ENCODE measurements around the gene TMEM200A. TPM values are rescaled to one million over a fixed set of nuclear protein-coding genes. Genes with fewer than 3 reads are reported as not detected.
A peak's percentile ranks its signal among the peaks of the same experiment; 100 is the strongest.

The TMEM200A gene
- total RNA-seq, 1 experiment from 2014 or later = not detected

- H3K9me2 ChIP-seq (ENCODE audit: insufficient read depth) = no peaks in the 10 kb centered on the region
- ChIA-PET CTCF (no interaction called here), POLR2A (ENCODE audit: unreplicated experiment) (no interaction called here)
- H3K9me3 ChIP-seq (ENCODE audit: insufficient read depth, low read depth) = no peaks in the 10 kb centered on the region
- H3K79me2 ChIP-seq (ENCODE audit: low read depth) = no peaks in the 10 kb centered on the region
- no peaks in the 10 kb centered on the region for H3K4me1 ChIP-seq (replicated peaks; ENCODE audit: insufficient read depth)
- H3K27ac ChIP-seq = no peak overlapping the region
- intact Hi-C loops (cut with micrococcal nuclease; ENCODE audit: unreplicated experiment) = no loop called here
- H3K27me3 ChIP-seq (ENCODE audit: insufficient read depth, low read depth) = peaks cover 14% of the 10 kb centered on the region; the same call in 1 of the 2 replicates
- DNase-seq = no peak
- TF ChIP-seq, protein P1, sequence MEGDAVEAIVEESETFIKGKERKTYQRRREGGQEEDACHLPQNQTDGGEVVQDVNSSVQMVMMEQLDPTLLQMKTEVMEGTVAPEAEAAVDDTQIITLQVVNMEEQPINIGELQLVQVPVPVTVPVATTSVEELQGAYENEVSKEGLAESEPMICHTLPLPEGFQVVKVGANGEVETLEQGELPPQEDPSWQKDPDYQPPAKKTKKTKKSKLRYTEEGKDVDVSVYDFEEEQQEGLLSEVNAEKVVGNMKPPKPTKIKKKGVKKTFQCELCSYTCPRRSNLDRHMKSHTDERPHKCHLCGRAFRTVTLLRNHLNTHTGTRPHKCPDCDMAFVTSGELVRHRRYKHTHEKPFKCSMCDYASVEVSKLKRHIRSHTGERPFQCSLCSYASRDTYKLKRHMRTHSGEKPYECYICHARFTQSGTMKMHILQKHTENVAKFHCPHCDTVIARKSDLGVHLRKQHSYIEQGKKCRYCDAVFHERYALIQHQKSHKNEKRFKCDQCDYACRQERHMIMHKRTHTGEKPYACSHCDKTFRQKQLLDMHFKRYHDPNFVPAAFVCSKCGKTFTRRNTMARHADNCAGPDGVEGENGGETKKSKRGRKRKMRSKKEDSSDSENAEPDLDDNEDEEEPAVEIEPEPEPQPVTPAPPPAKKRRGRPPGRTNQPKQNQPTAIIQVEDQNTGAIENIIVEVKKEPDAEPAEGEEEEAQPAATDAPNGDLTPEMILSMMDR (conservative IDR thresholded peaks at IDR 0.05) = no peak
- no peak for TF ChIP-seq EZH2 (IDR thresholded peaks at IDR 0.05; ENCODE audit: low read depth)
- BruUV-seq (replicated peaks) = no TSS peak
- no peaks in the 10 kb centered on the region for H3F3A ChIP-seq (ENCODE audit: insufficient read depth, low read depth)
- no peaks in the 10 kb centered on the region; the same call in 1 of the 2 replicates for H4K20me1 ChIP-seq (ENCODE audit: insufficient read depth)
- H3K4me2 ChIP-seq = no peak overlapping the region
- H3K4me3 ChIP-seq = no peak overlapping the region
- H3K36me3 ChIP-seq (ENCODE audit: low read depth) = no peaks in the 10 kb centered on the region
- H2AFZ ChIP-seq = no peak overlapping the region
These were observed 11.5 kb upstream of the TMEM200A start for GRCh38 chr6:130354322-130354721.

DNA sequence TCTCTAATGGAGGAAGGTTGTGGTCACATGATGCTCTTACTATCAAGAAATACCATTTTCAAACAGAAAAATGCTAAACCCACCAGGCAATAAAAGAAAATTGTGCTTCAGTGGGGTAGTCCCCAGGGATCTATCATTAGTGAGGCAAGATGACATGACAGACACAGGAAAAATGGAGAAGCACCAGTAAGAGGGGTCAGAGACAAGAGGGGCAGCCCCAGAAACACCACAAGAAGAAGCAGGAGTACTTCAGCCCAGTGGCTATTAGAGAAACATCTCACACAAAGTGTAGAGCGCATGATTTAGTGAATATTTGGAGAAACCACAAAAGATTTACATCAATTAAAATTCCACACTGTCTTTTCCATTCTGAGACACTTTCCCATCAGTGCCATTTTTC is 10.2 kb upstream of the TMEM200A start:
- Histone ChIP-seq H4K20me1 (ENCODE audit: insufficient read depth) (no peaks in the 10 kb centered on the region; the same call in 1 of the 2 replicates), H2AFZ (no peak overlapping the region), H3K4me3 (no peak overlapping the region), H3K36me3 (ENCODE audit: low read depth) (no peaks in the 10 kb centered on the region), H3K27ac (no peak overlapping the region), H3K9me3 (ENCODE audit: insufficient read depth, low read depth) (no peaks in the 10 kb centered on the region), H3K27me3 (ENCODE audit: insufficient read depth, low read depth) (peaks cover 14% of the 10 kb centered on the region; the same call in 1 of the 2 replicates), H3F3A (ENCODE audit: insufficient read depth, low read depth) (no peaks in the 10 kb centered on the region), H3K4me1 (replicated peaks; ENCODE audit: insufficient read depth) (no peaks in the 10 kb centered on the region), H3K9me2 (ENCODE audit: insufficient read depth) (no peaks in the 10 kb centered on the region), H3K4me2 (no peak overlapping the region), H3K79me2 (ENCODE audit: low read depth) (no peaks in the 10 kb centered on the region)
- ChIA-PET CTCF (no interaction called here), POLR2A (ENCODE audit: unreplicated experiment) (no interaction called here)
- TF ChIP-seq, protein P1 (conservative IDR thresholded peaks at IDR 0.05) = no peak
- TF ChIP-seq EZH2 (IDR thresholded peaks at IDR 0.05; ENCODE audit: low read depth) = no peak
- BruUV-seq (replicated peaks) = no TSS peak
- intact Hi-C loops (cut with micrococcal nuclease; ENCODE audit: unreplicated experiment) = no loop called here
- DNase-seq = peak in 1 of 2 experiments; percentile 25

- Histone ChIP-seq H3K9me3 (ENCODE audit: insufficient read depth, low read depth) (no peaks in the 10 kb centered on the region), H3K27me3 (ENCODE audit: insufficient read depth, low read depth) (peaks cover 14% of the 10 kb centered on the region; the same call in 1 of the 2 replicates), H3K9me2 (ENCODE audit: insufficient read depth) (no peaks in the 10 kb centered on the region), H3K79me2 (ENCODE audit: low read depth) (no peaks in the 10 kb centered on the region), H3K27ac (no peak overlapping the region), H3K4me3 (no peak overlapping the region), H3F3A (ENCODE audit: insufficient read depth, low read depth) (no peaks in the 10 kb centered on the region), H3K36me3 (ENCODE audit: low read depth) (no peaks in the 10 kb centered on the region), H3K4me1 (replicated peaks; ENCODE audit: insufficient read depth) (no peaks in the 10 kb centered on the region), H3K4me2 (no peak overlapping the region), H2AFZ (no peak overlapping the region), H4K20me1 (ENCODE audit: insufficient read depth) (no peaks in the 10 kb centered on the region; the same call in 1 of the 2 replicates)
- peak in 1 of 2 experiments; percentile 6 for DNase-seq
- ChIA-PET CTCF (interaction anchor here (0.6 kb wide), 1 partner anchor 361 kb away, joined by 3 read pairs; no protein-coding TSS in a partner anchor), POLR2A (ENCODE audit: unreplicated experiment) (no interaction called here)
- TF ChIP-seq EZH2 (IDR thresholded peaks at IDR 0.05; ENCODE audit: low read depth) = no peak
- TF ChIP-seq, protein P1 (conservative IDR thresholded peaks at IDR 0.05) = no peak
- intact Hi-C loops (cut with micrococcal nuclease; ENCODE audit: unreplicated experiment) = no loop called here
- BruUV-seq (replicated peaks) = no TSS peak
These were observed 8.4 kb upstream of the TMEM200A start for GRCh38 chr6:130357436-130357835.
